ENCODE data around the gene NRDC.

- TF ChIP-seq CTCF (IDR thresholded peaks at IDR 0.05) (no peak), POLR2A (IDR thresholded peaks at IDR 0.05) (no peak)
These were observed 93.5 kb downstream of the NRDC start for GRCh38 chr1:51784997-51785421.

Measured in esophagus squamous epithelium (tissue), 4 donors.